CD4-positive, CD25-positive, alpha-beta regulatory T cell (primary cell): ENCODE measurements around the gene HTR2A. TPM values are rescaled to one million over a fixed set of nuclear protein-coding genes. Genes with fewer than 3 reads are reported as not detected.

Source experiments
- ATAC-seq, 2 donors: fragments of 150-1000 bp; cut with Tn5 transposase; one replicate each; pipeline ENCODE4 v1.10.0; 2021; ENCODE audit warnings: low read depth in 2 of 2, moderate number of reproducible peaks in 2 of 2, moderate library complexity in 1 of 2
- DNase-seq, 3 donors: peaks; one replicate each; pipeline versions ENCODE4 v3.0.0 to v3.0.0-alpha.2; 2012 to 2022; ENCODE audit warnings: mixed read lengths in 1 of 3
- H3K27ac ChIP-seq: one replicate; pipeline ENCODE4 v1.7.0; 2013; ENCODE audit warnings: mild to moderate bottlenecking, low read length; ENCODE audit not compliant: insufficient read depth, poor library complexity, severe bottlenecking
- H3K27me3 ChIP-seq: one replicate; pipeline ENCODE4 v1.7.0; 2013; ENCODE audit warnings: low read length; ENCODE audit not compliant: control insufficient read depth, insufficient read depth
- H3K36me3 ChIP-seq: one replicate; pipeline ENCODE4 v1.7.0; 2013; ENCODE audit warnings: mild to moderate bottlenecking, low read length, moderate library complexity; ENCODE audit not compliant: control insufficient read depth, insufficient read depth
- H3K4me1 ChIP-seq: 2 replicates; pipeline ENCODE4 v1.7.0; 2013; ENCODE audit warnings: mild to moderate bottlenecking, low read length; ENCODE audit not compliant: insufficient read depth, control insufficient read depth, poor library complexity, severe bottlenecking
- H3K4me3 ChIP-seq: one replicate; pipeline ENCODE4 v1.7.0; 2013; ENCODE audit warnings: low read depth, mild to moderate bottlenecking, low read length, moderate library complexity
- H3K9me3 ChIP-seq, 2 experiments: 1 replicate in 1 of 2; 2 replicates in 1 of 2; pipeline ENCODE4 v1.7.0; 2013; ENCODE audit warnings: low read length in 2 of 2, mild to moderate bottlenecking in 1 of 2, moderate library complexity in 1 of 2; ENCODE audit not compliant: control insufficient read depth in 2 of 2
- H3K27ac Mint-ChIP-seq, 3 donors: one replicate each; pipeline ENCODE4 v1.8.0; 2020 to 2022; ENCODE audit warnings: mild to moderate bottlenecking in 3 of 3, mixed read lengths in 3 of 3, moderate library complexity in 2 of 3
- H3K27me3 Mint-ChIP-seq: one replicate; pipeline ENCODE4 v1.8.0; 2022; ENCODE audit warnings: mild to moderate bottlenecking, mixed read lengths
- H3K36me3 Mint-ChIP-seq: one replicate; pipeline ENCODE4 v1.8.0; 2020; ENCODE audit warnings: mixed read lengths
- H3K4me1 Mint-ChIP-seq, 4 donors: one replicate each; pipeline ENCODE4 v1.8.0; 2020 to 2022; ENCODE audit warnings: mixed read lengths in 4 of 4, mild to moderate bottlenecking in 1 of 4
- H3K4me3 Mint-ChIP-seq, 4 donors: one replicate each; pipeline ENCODE4 v1.8.0; 2020 to 2022; ENCODE audit warnings: mild to moderate bottlenecking in 4 of 4, mixed read lengths in 4 of 4, moderate library complexity in 3 of 4
- H3K9me3 Mint-ChIP-seq, 7 donors: one replicate each; pipeline ENCODE4 v1.8.0; 2020 to 2022; ENCODE audit warnings: mixed read lengths in 7 of 7, mild to moderate bottlenecking in 3 of 7, moderate library complexity in 2 of 7
- polyA plus RNA-seq, 4 donors: library from polyadenylated mRNA; unstranded; fragments of 300-500 nt; fragmentation: Illumina TruSeq; gene quantifications; one replicate each; pipeline ENCODE4 v1.2.3, GENCODE V29; 2021
- total RNA-seq: library from RNA; stranded (reverse); gene quantifications from one replicate; pipeline ENCODE4 v1.2.3, GENCODE V29; 2022

HTR2A gene
- total and polyA plus RNA-seq, 5 donors from 2014 or later: not detected

GRCh38 chr13:46796515-46797474 is 100.1 kb downstream of the HTR2A start, which contains the start of gene ESD:
TSS of gene ESD (minus strand) at chr13:46797161. CDS start at chr13:46791413, 5,748 bp downstream.
- peak; percentile 86 to 88 for ATAC-seq
- Histone ChIP-seq H3K27ac (peak within 1 kb of the TSS; percentile 71), H3K4me1 (peaks cover 17% of the 10 kb centered on the region), H3K27me3 (no peaks in the 10 kb centered on the region), H3K36me3 (no peaks in the 10 kb centered on the region), H3K9me3 (no peaks in the 10 kb centered on the region), H3K4me3 (peak within 1 kb of the TSS; percentile 81)
- H3K36me3 Mint-ChIP-seq: no peaks in the 10 kb centered on the region
- H3K27ac Mint-ChIP-seq: peak within 1 kb of the TSS; percentile 94 to 99 (median 98)
- peaks cover 9% of the 10 kb centered on the region for H3K27me3 Mint-ChIP-seq
- H3K4me1 Mint-ChIP-seq: peaks cover 22 to 48% (median 37%) of the 10 kb centered on the region in 4 donors
- peaks cover 0 to 2% (median 0%) of the 10 kb centered on the region in 7 donors for H3K9me3 Mint-ChIP-seq
- peak; percentile 80 to 91 (median 81) for DNase-seq
- peak within 1 kb of the TSS; percentile 92 to 98 (median 96) for H3K4me3 Mint-ChIP-seq

DNA sequence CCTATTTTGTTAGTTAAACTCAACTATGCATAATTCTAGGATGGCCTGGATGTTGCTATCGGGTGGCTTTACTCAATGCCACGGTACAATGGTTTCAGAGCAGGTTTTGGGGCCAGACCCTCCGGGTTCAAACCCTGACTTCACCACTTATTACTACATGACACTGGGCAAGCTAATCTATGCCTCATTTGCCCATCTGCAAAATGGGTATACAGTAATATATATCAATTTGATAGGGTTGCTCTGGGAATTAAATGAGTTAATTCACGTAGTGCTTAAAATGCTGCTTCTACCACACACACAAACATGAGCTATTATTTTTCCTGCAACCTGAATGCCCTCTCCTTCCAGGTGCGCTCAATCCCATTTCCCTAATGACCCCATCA is 100.7 kb downstream of the HTR2A start:
- Histone ChIP-seq H3K4me1 (peaks cover 17% of the 10 kb centered on the region), H3K9me3 (no peaks in the 10 kb centered on the region), H3K4me3 (peak overlapping the region; percentile 81), H3K27ac (no peak overlapping the region), H3K36me3 (no peaks in the 10 kb centered on the region), H3K27me3 (no peaks in the 10 kb centered on the region)
- no peak for ATAC-seq
- peaks cover 22 to 48% (median 37%) of the 10 kb centered on the region in 4 donors for H3K4me1 Mint-ChIP-seq
- no peaks in the 10 kb centered on the region for H3K36me3 Mint-ChIP-seq
- H3K4me3 Mint-ChIP-seq: peak overlapping the region; percentile 92 to 98 (median 96)
- no peak for DNase-seq
- H3K27me3 Mint-ChIP-seq: peaks cover 4% of the 10 kb centered on the region
- H3K27ac Mint-ChIP-seq: peak overlapping the region; percentile 94 to 99 (median 98)
- peaks cover 0 to 2% (median 0%) of the 10 kb centered on the region in 7 donors for H3K9me3 Mint-ChIP-seq

- Mint-ChIP-seq H3K4me3 (peak overlapping the region; percentile 44 to 96 (median 83)), H3K27me3 (peaks cover 4% of the 10 kb centered on the region), H3K36me3 (peaks cover 7% of the 10 kb centered on the region), H3K4me1 (peaks cover 22 to 51% (median 44%) of the 10 kb centered on the region in 4 donors), H3K27ac (peak overlapping the region in 1 of 3 donors; percentile 39), H3K9me3 (peaks cover 0 to 2% (median 0%) of the 10 kb centered on the region in 7 donors)
- Histone ChIP-seq H3K36me3 (peaks cover 7% of the 10 kb centered on the region), H3K4me1 (peaks cover 17% of the 10 kb centered on the region), H3K27ac (no peak overlapping the region), H3K27me3 (no peaks in the 10 kb centered on the region), H3K4me3 (no peak overlapping the region), H3K9me3 (no peaks in the 10 kb centered on the region)
- no peak for ATAC-seq
- no peak for DNase-seq
These were observed 101.5 kb downstream of the HTR2A start for GRCh38 chr13:46795321-46795720.

- H3K27me3 ChIP-seq: no peaks in the 10 kb centered on the region
- Mint-ChIP-seq H3K9me3 (no peaks in the 10 kb centered on the region), H3K27ac (no peak overlapping the region), H3K27me3 (no peaks in the 10 kb centered on the region), H3K36me3 (peaks cover 31% of the 10 kb centered on the region), H3K4me1 (peaks cover 6 to 30% (median 13%) of the 10 kb centered on the region in 4 donors), H3K4me3 (no peak overlapping the region)
- peaks cover 68% of the 10 kb centered on the region for H3K36me3 ChIP-seq
- H3K4me3 ChIP-seq: no peak overlapping the region
- DNase-seq (no peak), ATAC-seq (no peak)
- H3K27ac ChIP-seq: no peak overlapping the region
- no peaks in the 10 kb centered on the region for H3K9me3 ChIP-seq
- no peaks in the 10 kb centered on the region for H3K4me1 ChIP-seq
These were observed 113.3 kb downstream of the HTR2A start for GRCh38 chr13:46783504-46783903.

- Mint-ChIP-seq H3K4me3 (peak overlapping the region in 1 of 4 donors; percentile 1), H3K4me1 (peaks cover under 1 to 22% (median 11%) of the 10 kb centered on the region in 4 donors), H3K27ac (peak overlapping the region in 1 of 3 donors; percentile 14), H3K9me3 (no peaks in the 10 kb centered on the region), H3K27me3 (no peaks in the 10 kb centered on the region), H3K36me3 (peaks cover 39% of the 10 kb centered on the region)
- Histone ChIP-seq H3K4me1 (no peaks in the 10 kb centered on the region), H3K27ac (no peak overlapping the region), H3K9me3 (no peaks in the 10 kb centered on the region), H3K4me3 (no peak overlapping the region), H3K36me3 (peaks cover 73% of the 10 kb centered on the region), H3K27me3 (no peaks in the 10 kb centered on the region)
- no peak for ATAC-seq
- DNase-seq: no peak
These were observed 114.2 kb downstream of the HTR2A start for GRCh38 chr13:46782691-46783090.

GRCh38 chr13:46782066-46782465 is 114.8 kb downstream of the HTR2A start:
- H3K36me3 ChIP-seq: peaks cover 79% of the 10 kb centered on the region
- no peak overlapping the region for H3K27ac Mint-ChIP-seq
- no peaks in the 10 kb centered on the region for H3K27me3 ChIP-seq

More at GRCh38 chr13:46782066-46782465, 114.8 kb downstream of the HTR2A start:
- no peaks in the 10 kb centered on the region for H3K9me3 ChIP-seq
- H3K27ac ChIP-seq: no peak overlapping the region
- no peak overlapping the region for H3K4me3 ChIP-seq
- peaks cover 43% of the 10 kb centered on the region for H3K36me3 Mint-ChIP-seq
- DNase-seq (no peak), ATAC-seq (no peak)
- H3K27me3 Mint-ChIP-seq: no peaks in the 10 kb centered on the region
- H3K4me1 Mint-ChIP-seq: peaks cover 0 to 19% (median 11%) of the 10 kb centered on the region in 4 donors
- no peaks in the 10 kb centered on the region for H3K4me1 ChIP-seq
- no peak overlapping the region for H3K4me3 Mint-ChIP-seq
- no peaks in the 10 kb centered on the region for H3K9me3 Mint-ChIP-seq
